ENCODE results near the gene MOXD1. TPM values are rescaled to one million over a fixed set of nuclear protein-coding genes. Genes with fewer than 3 reads are reported as not detected.
"Not testable (repeated sequence)": the region's sequence is repeated elsewhere in the genome, so short reads cannot be mapped to it uniquely, and the experiment has no call there.

MOXD1 gene
- total RNA-seq, 1 donor = 0.52 TPM

DNA sequence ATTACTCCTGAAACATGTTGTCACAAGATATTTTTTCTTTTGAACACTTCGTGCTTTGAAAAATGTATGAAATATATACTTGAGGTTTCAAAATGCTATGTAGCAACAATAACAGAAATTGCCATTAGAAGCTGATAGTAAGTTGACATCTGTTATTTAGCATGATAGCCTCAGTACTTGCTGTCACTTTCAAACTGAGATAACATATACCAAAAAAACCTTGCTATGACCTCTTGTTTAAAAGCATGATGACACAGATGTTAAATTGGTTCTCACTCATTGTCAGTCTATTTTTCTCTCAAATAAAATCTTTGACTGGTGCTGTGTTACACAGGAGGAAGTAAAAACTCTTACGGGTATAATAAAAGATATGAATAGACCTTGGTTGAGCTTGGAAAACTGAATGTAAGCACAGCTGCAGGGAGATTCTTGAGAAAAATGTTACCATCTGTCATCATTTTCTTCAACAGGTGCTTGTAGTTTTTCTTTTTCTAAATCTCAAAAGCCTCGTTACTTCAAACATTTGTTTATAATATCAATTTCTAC lies 18.6 kb downstream of the MOXD1 start:
- Histone ChIP-seq H3K9me3 (ENCODE audit: low read depth, low read length) (no peaks in the 10 kb centered on the region), H3K4me1 (ENCODE audit: insufficient read depth, low read length) (no peaks in the 10 kb centered on the region), H3K4me3 (ENCODE audit: low read length) (no peak overlapping the region), H3K27me3 (ENCODE audit: insufficient read depth, low read length) (no peaks in the 10 kb centered on the region)

GRCh38 chr6:132381381-132381780 lies 19.9 kb downstream of the MOXD1 start:
- H3K4me3 ChIP-seq (ENCODE audit: low read length) = no peak overlapping the region
- no peaks in the 10 kb centered on the region for H3K4me1 ChIP-seq (ENCODE audit: insufficient read depth, low read length)
- H3K27me3 ChIP-seq (ENCODE audit: insufficient read depth, low read length) = no peaks in the 10 kb centered on the region
- no peaks in the 10 kb centered on the region for H3K9me3 ChIP-seq (ENCODE audit: low read depth, low read length)

DNA sequence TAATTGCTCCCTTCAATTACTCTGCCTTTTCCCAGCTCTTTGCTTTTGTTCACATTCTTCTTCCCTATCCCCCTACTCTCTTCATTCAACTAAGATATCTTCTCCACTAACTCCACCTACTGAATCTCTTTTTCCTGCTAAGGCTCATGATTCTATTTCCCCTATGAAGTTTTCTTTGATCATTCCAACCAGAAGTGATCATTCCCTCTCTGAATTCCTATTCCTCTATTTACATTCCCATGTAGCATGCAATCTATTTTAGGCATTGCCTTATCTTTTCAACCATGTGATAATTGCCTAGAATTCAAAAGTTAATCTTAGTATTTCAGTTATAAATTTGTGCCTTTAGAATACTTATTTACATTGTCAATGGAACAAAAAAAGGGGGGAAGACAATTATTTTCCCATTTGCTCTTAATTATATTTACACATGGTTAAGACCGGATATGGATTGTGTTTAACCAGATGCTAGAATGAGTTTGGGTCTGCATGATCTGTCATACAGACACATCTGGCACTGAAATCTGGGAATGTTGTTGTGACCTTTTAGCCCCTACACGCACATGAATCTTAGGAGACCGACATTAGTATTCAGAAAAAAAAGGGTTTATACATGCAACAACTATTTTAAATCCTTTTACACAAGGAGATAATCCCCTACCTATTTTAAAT lies 20.8 kb downstream of the MOXD1 start:
- Histone ChIP-seq H3K4me1 (ENCODE audit: insufficient read depth, low read length) (no peaks in the 10 kb centered on the region), H3K4me3 (ENCODE audit: low read length) (no peak overlapping the region), H3K27me3 (ENCODE audit: insufficient read depth, low read length) (no peaks in the 10 kb centered on the region), H3K9me3 (ENCODE audit: low read depth, low read length) (no peaks in the 10 kb centered on the region)

GRCh38 chr6:132369526-132369925 lies 31.7 kb downstream of the MOXD1 start:
- Histone ChIP-seq H3K27me3 (ENCODE audit: insufficient read depth, low read length) (no peaks in the 10 kb centered on the region), H3K9me3 (ENCODE audit: low read depth, low read length) (no peaks in the 10 kb centered on the region), H3K4me1 (ENCODE audit: insufficient read depth, low read length) (no peaks in the 10 kb centered on the region), H3K4me3 (ENCODE audit: low read length) (no peak overlapping the region)

DNA sequence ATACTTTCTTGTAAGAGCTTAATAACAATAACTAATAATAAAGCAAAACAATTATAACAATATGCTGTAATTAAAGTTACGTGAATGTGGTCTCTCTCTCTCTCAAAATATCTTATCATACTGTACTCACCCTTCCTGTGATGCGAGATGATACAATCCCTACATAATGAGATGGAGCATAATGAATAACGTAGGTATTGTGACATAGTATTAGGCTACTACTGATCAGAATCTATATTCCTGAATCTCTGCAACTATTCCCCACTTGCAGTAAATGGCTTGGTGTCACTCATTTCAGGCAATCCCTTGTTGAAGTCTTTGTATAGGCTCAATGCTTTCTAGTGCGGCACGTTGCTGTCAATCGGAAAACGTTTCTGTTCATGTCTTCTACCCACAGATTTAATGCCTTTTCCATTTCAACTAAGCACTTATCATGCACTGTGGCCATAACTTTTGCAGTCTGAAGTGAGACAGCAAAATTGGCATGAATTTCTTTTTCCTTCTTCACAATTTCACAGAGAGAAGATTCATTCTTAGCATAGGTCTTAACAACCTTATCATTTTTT lies 32.3 kb downstream of the MOXD1 start:
- no peaks in the 10 kb centered on the region for H3K4me1 ChIP-seq (ENCODE audit: insufficient read depth, low read length)
- no peaks in the 10 kb centered on the region for H3K27me3 ChIP-seq (ENCODE audit: insufficient read depth, low read length)
- no peaks in the 10 kb centered on the region for H3K9me3 ChIP-seq (ENCODE audit: low read depth, low read length)
- H3K4me3 ChIP-seq (ENCODE audit: low read length) = no peak overlapping the region

GRCh38 chr6:132365281-132365907 lies 35.9 kb downstream of the MOXD1 start:
- H3K4me1 ChIP-seq (ENCODE audit: insufficient read depth, low read length) = no peaks in the 10 kb centered on the region
- H3K27me3 ChIP-seq (ENCODE audit: insufficient read depth, low read length) = no peaks in the 10 kb centered on the region
- no peaks in the 10 kb centered on the region for H3K9me3 ChIP-seq (ENCODE audit: low read depth, low read length)
- no peak overlapping the region for H3K4me3 ChIP-seq (ENCODE audit: low read length)

DNA sequence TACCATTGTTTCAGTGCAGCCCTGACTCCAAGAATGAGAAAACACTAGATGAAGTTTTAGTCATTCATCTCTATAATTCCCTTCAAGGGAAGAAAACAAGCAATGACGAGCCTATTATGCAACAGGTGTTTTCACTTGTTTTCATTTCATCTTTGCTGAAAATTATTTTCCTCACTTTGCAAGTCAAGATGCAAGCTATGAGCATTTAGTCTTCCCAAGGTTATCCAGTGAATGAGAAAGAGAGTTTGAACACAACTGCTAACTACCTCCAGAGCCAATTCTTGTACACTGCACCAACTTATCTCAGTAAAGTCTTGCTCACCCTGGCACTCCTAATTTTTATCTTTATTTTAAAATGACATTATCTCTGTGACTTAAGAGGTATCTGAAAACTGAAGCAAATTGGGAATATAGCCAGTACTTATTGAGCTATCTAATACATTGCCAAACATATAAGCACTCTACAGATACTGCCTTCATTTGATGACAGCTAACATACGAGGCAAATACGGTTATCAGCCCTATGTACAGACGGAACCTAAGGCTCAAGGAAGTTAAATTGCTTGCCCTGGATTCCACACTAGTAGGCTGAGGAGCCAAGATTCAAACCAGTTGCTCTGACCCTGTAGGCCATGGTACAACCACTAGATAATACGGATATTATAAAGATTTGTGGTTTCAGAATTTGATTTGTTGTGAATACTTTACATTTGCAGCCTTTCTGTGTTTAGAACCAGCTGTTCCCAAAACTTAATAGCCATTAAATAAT lies 36.8 kb downstream of the MOXD1 start:
- H3K27me3 ChIP-seq (ENCODE audit: insufficient read depth, low read length) = no peaks in the 10 kb centered on the region
- H3K4me1 ChIP-seq (ENCODE audit: insufficient read depth, low read length) = no peaks in the 10 kb centered on the region
- no peak overlapping the region for H3K4me3 ChIP-seq (ENCODE audit: low read length)
- H3K9me3 ChIP-seq (ENCODE audit: low read depth, low read length) = no peaks in the 10 kb centered on the region

DNA sequence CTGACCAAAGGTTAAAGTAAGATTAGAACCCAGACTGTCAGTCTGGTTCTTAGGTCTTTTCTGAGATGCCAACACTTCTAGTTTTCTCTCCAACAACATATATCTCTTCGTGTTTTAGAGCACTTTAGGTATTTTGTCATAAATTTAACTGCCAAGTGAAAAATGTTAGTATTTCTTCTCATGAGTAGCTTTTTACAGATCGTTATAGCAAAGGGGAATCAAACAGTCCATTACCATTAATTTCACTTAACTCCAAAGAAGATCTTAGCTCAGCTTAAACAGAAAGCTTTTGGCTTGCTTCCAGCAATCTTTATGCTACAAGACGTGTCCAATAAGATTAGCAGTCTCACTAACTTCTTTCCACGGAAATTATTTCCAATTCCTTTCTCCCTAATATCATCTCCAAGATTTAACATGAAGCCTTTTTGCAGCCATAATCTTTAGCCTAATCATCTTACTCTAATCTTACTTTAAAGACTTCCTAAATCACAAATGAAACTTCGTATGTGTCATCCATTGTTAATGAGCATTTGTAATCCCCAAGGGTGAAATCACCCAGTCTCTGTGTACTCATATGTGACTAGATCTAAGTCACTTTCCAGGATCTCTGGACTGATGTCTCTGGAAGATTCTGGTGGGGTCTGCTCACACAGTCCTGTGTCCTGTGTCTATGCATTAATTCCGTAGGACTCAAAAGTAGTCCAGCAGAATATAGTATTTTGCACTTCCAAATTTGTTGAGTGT lies 38.7 kb downstream of the MOXD1 start:
- H3K9me3 ChIP-seq (ENCODE audit: low read depth, low read length) = no peaks in the 10 kb centered on the region
- H3K4me3 ChIP-seq (ENCODE audit: low read length) = no peak overlapping the region
- H3K4me1 ChIP-seq (ENCODE audit: insufficient read depth, low read length) = no peaks in the 10 kb centered on the region
- no peaks in the 10 kb centered on the region for H3K27me3 ChIP-seq (ENCODE audit: insufficient read depth, low read length)

DNA sequence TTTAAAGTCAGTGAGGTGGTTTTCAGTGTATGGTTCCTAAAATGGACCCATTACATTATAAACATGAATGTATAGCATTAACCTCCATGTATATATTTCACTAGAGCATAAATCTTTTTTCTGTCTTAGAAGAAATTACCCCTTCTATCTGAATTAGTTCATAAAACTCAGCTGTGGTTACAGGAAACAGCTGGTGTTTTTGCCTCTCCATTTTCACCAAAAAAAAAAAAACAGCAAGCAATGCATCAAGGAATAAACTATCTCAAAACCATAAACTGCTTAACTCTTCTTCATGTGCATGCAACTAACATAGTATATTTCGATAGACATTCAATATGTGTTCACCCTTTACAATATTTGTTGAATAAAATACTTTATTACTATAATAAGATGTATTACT lies 40.2 kb downstream of the MOXD1 start:
- no peaks in the 10 kb centered on the region for H3K9me3 ChIP-seq (ENCODE audit: low read depth, low read length)
- no peak overlapping the region for H3K4me3 ChIP-seq (ENCODE audit: low read length)
- H3K4me1 ChIP-seq (ENCODE audit: insufficient read depth, low read length) = no peaks in the 10 kb centered on the region
- H3K27me3 ChIP-seq (ENCODE audit: insufficient read depth, low read length) = no peaks in the 10 kb centered on the region

DNA sequence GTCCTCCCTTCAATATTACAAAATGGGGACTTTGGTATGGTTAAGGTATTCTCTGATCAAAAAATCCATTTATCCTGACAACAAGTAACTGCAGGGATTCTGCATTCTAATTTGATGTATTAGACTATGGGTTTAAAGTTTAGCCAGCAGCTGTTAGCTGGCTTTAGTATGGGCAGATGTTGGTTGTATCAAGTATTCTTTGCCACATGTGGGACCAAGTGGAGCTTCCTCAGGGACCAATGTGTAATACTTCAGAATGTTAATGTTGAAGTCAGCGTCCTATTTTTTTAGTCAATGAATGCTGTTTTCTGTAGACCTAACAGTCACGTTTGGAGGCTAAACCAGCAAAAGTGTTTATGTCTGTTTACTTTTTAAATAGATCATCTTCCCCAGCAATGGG lies 41.4 kb downstream of the MOXD1 start:
- no peaks in the 10 kb centered on the region for H3K27me3 ChIP-seq (ENCODE audit: insufficient read depth, low read length)
- H3K4me1 ChIP-seq (ENCODE audit: insufficient read depth, low read length) = peaks cover 5% of the 10 kb centered on the region
- H3K4me3 ChIP-seq (ENCODE audit: low read length) = no peak overlapping the region
- no peaks in the 10 kb centered on the region for H3K9me3 ChIP-seq (ENCODE audit: low read depth, low read length)

GRCh38 chr6:132357120-132357519 lies 44.2 kb downstream of the MOXD1 start:
- Histone ChIP-seq H3K9me3 (ENCODE audit: low read depth, low read length) (no peaks in the 10 kb centered on the region), H3K27me3 (ENCODE audit: insufficient read depth, low read length) (no peaks in the 10 kb centered on the region), H3K4me1 (ENCODE audit: insufficient read depth, low read length) (peaks cover 12% of the 10 kb centered on the region), H3K4me3 (ENCODE audit: low read length) (no peak overlapping the region)

GRCh38 chr6:132354517-132355167 lies 46.6 kb downstream of the MOXD1 start:
- no peaks in the 10 kb centered on the region for H3K27me3 ChIP-seq (ENCODE audit: insufficient read depth, low read length)
- H3K9me3 ChIP-seq (ENCODE audit: low read depth, low read length) = no peaks in the 10 kb centered on the region
- no peak overlapping the region for H3K4me3 ChIP-seq (ENCODE audit: low read length)
- H3K4me1 ChIP-seq (ENCODE audit: insufficient read depth, low read length) = peaks cover 12% of the 10 kb centered on the region

DNA sequence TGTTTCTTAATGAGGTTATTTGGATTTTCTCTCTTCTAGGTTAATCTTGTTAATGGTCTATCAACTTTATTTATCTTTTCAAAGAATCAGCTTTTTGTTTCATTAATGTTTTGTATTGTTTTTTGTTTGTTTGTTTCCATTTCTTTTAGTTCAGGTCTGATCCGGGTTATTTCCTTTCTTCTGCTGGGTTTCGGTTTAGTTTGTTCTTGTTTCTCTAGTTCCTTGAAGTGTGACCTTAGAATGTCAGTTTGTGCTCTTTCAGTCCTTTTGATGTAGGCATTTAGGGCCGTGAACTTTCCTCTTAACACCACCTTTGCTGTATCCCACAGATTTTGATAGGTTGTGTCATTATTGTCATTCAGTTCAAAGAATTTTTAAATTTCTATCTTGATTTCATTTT lies 49.3 kb downstream of the MOXD1 start:
- not testable (repeated sequence) for H3K27me3 ChIP-seq (ENCODE audit: insufficient read depth, low read length); H3K9me3 ChIP-seq (ENCODE audit: low read depth, low read length); H3K4me3 ChIP-seq (ENCODE audit: low read length)
- peaks cover 12% of the 10 kb centered on the region for H3K4me1 ChIP-seq (ENCODE audit: insufficient read depth, low read length)

- no peak overlapping the region for H3K4me3 ChIP-seq (ENCODE audit: low read length)
- no peaks in the 10 kb centered on the region for H3K9me3 ChIP-seq (ENCODE audit: low read depth, low read length)
- H3K4me1 ChIP-seq (ENCODE audit: insufficient read depth, low read length) = no peaks in the 10 kb centered on the region
- H3K27me3 ChIP-seq (ENCODE audit: insufficient read depth, low read length) = no peaks in the 10 kb centered on the region
Observed at GRCh38 chr6:132348231-132348630, 53.0 kb downstream of the MOXD1 start.
